Kidney epithelial cell (primary cell): Measurements from ENCODE around the gene ARID3A. TPM values are rescaled to one million over a fixed set of nuclear protein-coding genes. Genes with fewer than 3 reads are reported as not detected.

Experiments
- DNase-seq: peaks from one replicate; pipeline ENCODE4 v3.0.0-alpha.2; 2010; ENCODE audit warnings: low read depth
- H3K27me3 ChIP-seq: 2 replicates; pipeline ENCODE4 v1.6.0; 2011; ENCODE audit warnings: low read length; ENCODE audit not compliant: control insufficient read depth, insufficient read depth
- H3K36me3 ChIP-seq: 2 replicates; pipeline ENCODE4 v1.5.1; 2011; ENCODE audit warnings: low read length; ENCODE audit not compliant: control insufficient read depth, insufficient read depth
- H3K4me3 ChIP-seq: 2 replicates; pipeline ENCODE4 v1.5.1; 2011; ENCODE audit warnings: low read depth, mild to moderate bottlenecking, control low read depth, low read length
- CTCF ChIP-seq: IDR thresholded peaks from 2 replicates; pipeline ENCODE4 v1.5.1; 2011; ENCODE audit warnings: mild to moderate bottlenecking, moderate library complexity, low read length, control low read depth, inconsistent platforms; ENCODE audit not compliant: insufficient read depth, poor library complexity, severe bottlenecking
- total RNA-seq: library from RNA; depleted of rRNA; stranded (reverse); fragments of >200 nt; gene quantifications from 2 replicates; pipeline ENCODE4 v1.2.3, GENCODE V29; 2015

The ARID3A gene
- total RNA-seq, 1 donor from 2014 or later = 27.4 TPM

- H3K27me3 ChIP-seq = no peaks in the 10 kb centered on the region
- no peaks in the 10 kb centered on the region for H3K36me3 ChIP-seq
- H3K4me3 ChIP-seq = no peak overlapping the region
- no peak for TF ChIP-seq CTCF
- DNase-seq = peak; percentile 77
These were observed 90.8 kb downstream of the ARID3A start for GRCh38 chr19:1016647-1017114.

- Histone ChIP-seq H3K4me3 (no peak overlapping the region), H3K36me3 (no peaks in the 10 kb centered on the region), H3K27me3 (no peaks in the 10 kb centered on the region)
- DNase-seq = no peak
- no peak for TF ChIP-seq CTCF
These were observed 91.5 kb downstream of the ARID3A start for GRCh38 chr19:1017115-1017905.

GRCh38 chr19:1017906-1018305 lies 92.1 kb downstream of the ARID3A start:
- Histone ChIP-seq H3K4me3 (no peak overlapping the region), H3K27me3 (no peaks in the 10 kb centered on the region), H3K36me3 (no peaks in the 10 kb centered on the region)
- no peak for DNase-seq
- no peak for TF ChIP-seq CTCF

- Histone ChIP-seq H3K36me3 (no peaks in the 10 kb centered on the region), H3K4me3 (no peak overlapping the region), H3K27me3 (no peaks in the 10 kb centered on the region)
- no peak for TF ChIP-seq CTCF
- DNase-seq = no peak
These were observed 92.6 kb downstream of the ARID3A start for GRCh38 chr19:1018393-1018792.

GRCh38 chr19:1018932-1019615 lies 93.2 kb downstream of the ARID3A start:
- no peaks in the 10 kb centered on the region for H3K27me3 ChIP-seq
- H3K4me3 ChIP-seq = peak overlapping the region; percentile 80
- H3K36me3 ChIP-seq = no peaks in the 10 kb centered on the region
- TF ChIP-seq CTCF = no peak
- DNase-seq = no peak
